Neural crest cell (in vitro differentiated cells): ENCODE measurements around the gene C5orf24. TPM values are rescaled to one million over a fixed set of nuclear protein-coding genes. Genes with fewer than 3 reads are reported as not detected.
A peak's percentile ranks its signal among the peaks of the same experiment; 100 is the strongest.

Experiments
- DNase-seq: peaks from one replicate; pipeline ENCODE4 v3.0.0; 2021; ENCODE audit warnings: low read depth, mixed read lengths, low spot score
- H3K27ac Mint-ChIP-seq: one replicate; pipeline ENCODE4 v1.8.0; 2021; ENCODE audit warnings: mild to moderate bottlenecking, mixed read lengths; ENCODE audit not compliant: unreplicated experiment
- H3K27me3 Mint-ChIP-seq: 2 replicates; pipeline ENCODE4 v1.8.0; 2021; ENCODE audit warnings: low read depth, mild to moderate bottlenecking, mixed read lengths
- H3K36me3 Mint-ChIP-seq: 2 replicates; pipeline ENCODE4 v1.8.0; 2021; ENCODE audit warnings: low read depth, mild to moderate bottlenecking, mixed read lengths
- H3K4me1 Mint-ChIP-seq: 2 replicates; pipeline ENCODE4 v1.8.0; 2021; ENCODE audit warnings: mixed read lengths
- H3K4me3 Mint-ChIP-seq: one replicate; pipeline ENCODE4 v1.8.0; 2021; ENCODE audit warnings: mild to moderate bottlenecking, mixed read lengths
- H3K9me3 Mint-ChIP-seq: 2 replicates; pipeline ENCODE4 v1.8.0; 2021; ENCODE audit warnings: mixed read lengths
- total RNA-seq: library from RNA; stranded (reverse); gene quantifications from 2 replicates; pipeline ENCODE4 v1.2.1, GENCODE V29; 2021
- TF ChIP-seq, protein P1 (sequence below): fragments of 200-600 bp; sonication (generic); conservative IDR thresholded peaks from 2 replicates; pipeline ENCODE4 v1.5.0; 2021; ENCODE audit warnings: antibody characterized with exemption, mild to moderate bottlenecking

C5orf24 gene
- total RNA-seq, 1 donor from 2014 or later, result 57.4 TPM

- Mint-ChIP-seq H3K36me3 (peaks cover 6% of the 10 kb centered on the region), H3K27ac (no peak overlapping the region), H3K27me3 (no peaks in the 10 kb centered on the region), H3K4me1 (peaks cover 5% of the 10 kb centered on the region), H3K9me3 (no peaks in the 10 kb centered on the region), H3K4me3 (peak overlapping the region; percentile 79)
- DNase-seq, result no peak
- TF ChIP-seq, protein P1, sequence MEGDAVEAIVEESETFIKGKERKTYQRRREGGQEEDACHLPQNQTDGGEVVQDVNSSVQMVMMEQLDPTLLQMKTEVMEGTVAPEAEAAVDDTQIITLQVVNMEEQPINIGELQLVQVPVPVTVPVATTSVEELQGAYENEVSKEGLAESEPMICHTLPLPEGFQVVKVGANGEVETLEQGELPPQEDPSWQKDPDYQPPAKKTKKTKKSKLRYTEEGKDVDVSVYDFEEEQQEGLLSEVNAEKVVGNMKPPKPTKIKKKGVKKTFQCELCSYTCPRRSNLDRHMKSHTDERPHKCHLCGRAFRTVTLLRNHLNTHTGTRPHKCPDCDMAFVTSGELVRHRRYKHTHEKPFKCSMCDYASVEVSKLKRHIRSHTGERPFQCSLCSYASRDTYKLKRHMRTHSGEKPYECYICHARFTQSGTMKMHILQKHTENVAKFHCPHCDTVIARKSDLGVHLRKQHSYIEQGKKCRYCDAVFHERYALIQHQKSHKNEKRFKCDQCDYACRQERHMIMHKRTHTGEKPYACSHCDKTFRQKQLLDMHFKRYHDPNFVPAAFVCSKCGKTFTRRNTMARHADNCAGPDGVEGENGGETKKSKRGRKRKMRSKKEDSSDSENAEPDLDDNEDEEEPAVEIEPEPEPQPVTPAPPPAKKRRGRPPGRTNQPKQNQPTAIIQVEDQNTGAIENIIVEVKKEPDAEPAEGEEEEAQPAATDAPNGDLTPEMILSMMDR, result no peak
Observed at GRCh38 chr5:134902071-134902801, 56.5 kb downstream of the C5orf24 start.

DNA sequence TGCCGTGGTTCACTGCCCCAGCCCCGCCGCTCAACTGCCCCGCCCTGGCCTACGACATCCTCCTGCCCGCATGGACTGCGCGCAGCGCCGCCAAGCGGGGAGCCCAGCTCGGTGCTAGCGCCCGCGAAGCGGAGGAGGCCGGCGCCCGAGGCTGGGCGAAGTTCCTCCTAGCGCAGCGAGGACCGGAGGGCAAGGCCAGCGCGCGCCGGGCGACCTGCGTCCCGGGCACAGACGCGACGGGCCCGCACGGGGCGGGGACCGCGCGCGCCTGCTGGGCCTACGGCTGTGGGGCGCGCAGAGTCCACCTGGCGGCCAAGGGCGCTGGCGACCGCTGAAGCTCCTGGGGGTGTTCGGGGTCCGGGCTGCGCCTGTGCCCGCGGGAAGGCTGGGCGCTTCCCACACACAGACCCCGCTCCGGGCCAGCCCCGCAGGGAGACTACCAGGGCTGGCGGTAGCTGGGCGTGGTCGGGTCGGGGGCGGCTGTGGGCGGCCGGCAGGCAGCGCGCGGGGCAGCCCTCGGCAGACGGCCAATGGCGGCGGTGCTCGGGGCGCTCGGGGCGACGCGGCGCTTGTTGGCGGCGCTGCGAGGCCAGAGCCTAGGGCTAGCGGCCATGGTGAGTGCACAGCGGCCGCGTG, 59.0 kb downstream of the C5orf24 start, which contains the start of gene PCBD2:
TSS of gene PCBD2 (plus strand) at position 522 of the 636 bp plus-strand sequence. CDS start at position 531, 9 bp downstream.
- DNase-seq, result peak; percentile 90
- TF ChIP-seq, protein P1, result peak; percentile 90
- peaks cover 5% of the 10 kb centered on the region for H3K4me1 Mint-ChIP-seq
- peak within 1 kb of the TSS; percentile 99 for H3K27ac Mint-ChIP-seq
- H3K36me3 Mint-ChIP-seq, result peaks cover 6% of the 10 kb centered on the region
- H3K4me3 Mint-ChIP-seq, result peak within 1 kb of the TSS; percentile 95
- H3K9me3 Mint-ChIP-seq, result no peaks in the 10 kb centered on the region
- no peaks in the 10 kb centered on the region for H3K27me3 Mint-ChIP-seq

DNA sequence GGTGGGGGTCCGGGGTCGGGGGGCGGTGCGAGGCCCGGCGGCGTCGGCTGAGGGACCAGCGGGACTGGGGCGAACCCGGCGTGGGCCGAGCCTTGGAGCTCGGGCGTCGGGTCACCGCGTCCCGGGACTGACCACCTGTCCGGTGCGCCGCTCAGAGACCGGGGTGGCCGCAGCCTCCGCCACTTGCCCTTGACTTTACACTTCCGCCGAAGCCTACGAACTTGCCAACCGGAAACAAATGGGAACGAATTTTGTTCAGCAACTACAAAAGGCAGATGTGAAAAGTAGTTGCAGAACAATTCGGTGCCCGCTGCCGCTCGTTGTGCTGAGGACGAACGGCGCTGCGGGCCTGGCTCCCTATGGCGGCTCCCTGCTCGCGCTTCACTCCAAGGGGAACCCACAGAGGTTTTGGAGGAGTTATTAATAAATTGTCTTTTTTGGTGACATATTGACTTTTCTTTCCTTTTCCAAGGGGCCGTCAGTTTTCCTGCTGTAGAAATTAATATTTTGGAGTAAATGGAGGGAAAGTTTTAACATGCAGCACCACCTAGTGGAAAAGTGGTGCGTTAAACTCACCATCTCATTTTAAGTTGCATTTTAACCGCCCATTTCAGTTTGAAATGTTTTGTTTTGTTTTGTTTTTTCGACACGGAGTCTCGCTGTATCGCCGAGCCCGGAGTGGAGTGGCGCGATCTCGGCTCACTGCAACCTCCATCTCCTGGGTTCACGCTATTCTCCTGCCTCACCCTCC, 59.7 kb downstream of the C5orf24 start:
- TF ChIP-seq, protein P1, result peak; percentile 91
- H3K4me1 Mint-ChIP-seq, result peaks cover 5% of the 10 kb centered on the region
- no peak for DNase-seq
- peaks cover 3% of the 10 kb centered on the region for H3K36me3 Mint-ChIP-seq
- no peaks in the 10 kb centered on the region for H3K27me3 Mint-ChIP-seq
- H3K9me3 Mint-ChIP-seq, result no peaks in the 10 kb centered on the region
- H3K4me3 Mint-ChIP-seq, result peak overlapping the region; percentile 95
- peak overlapping the region; percentile 99 for H3K27ac Mint-ChIP-seq

- Mint-ChIP-seq H3K27ac (no peak overlapping the region), H3K36me3 (peaks cover 3% of the 10 kb centered on the region), H3K9me3 (no peaks in the 10 kb centered on the region), H3K27me3 (no peaks in the 10 kb centered on the region), H3K4me3 (peak overlapping the region; percentile 78), H3K4me1 (peaks cover 5% of the 10 kb centered on the region)
- TF ChIP-seq, protein P1, result no peak
- no peak for DNase-seq
Observed at GRCh38 chr5:134906811-134907210, 61.0 kb downstream of the C5orf24 start.

Other genes with a start within 250 kb of the C5orf24 start
- gene SAR1B, start 213.1 kb upstream of the C5orf24 start, total RNA-seq, result 33.5 and 34.3 TPM in 2 replicates
- 21.6 and 22.2 TPM in 2 replicates for gene SEC24A, start 197.2 kb upstream of the C5orf24 start, total RNA-seq
- gene CAMLG, start 107.4 kb upstream of the C5orf24 start, total RNA-seq, result 43.4 and 43.8 TPM in 2 replicates
- gene DDX46, start 87.2 kb upstream of the C5orf24 start, total RNA-seq, result 74.7 and 78.5 TPM in 2 replicates
- 40.6 and 47.0 TPM in 2 replicates for gene TXNDC15, start 28.4 kb downstream of the C5orf24 start, total RNA-seq
- gene PCBD2, start 59.2 kb downstream of the C5orf24 start, total RNA-seq, result 11.8 and 12.1 TPM in 2 replicates
- gene CATSPER3, start 121.9 kb downstream of the C5orf24 start, total RNA-seq, result 0.36 and 0.54 TPM in 2 replicates
- gene PITX1, start 188.3 kb downstream of the C5orf24 start, total RNA-seq, result not detected in 2 replicates